ENCODE results near the gene GNLY.

GNLY gene

GRCh38 chr2:85718009-85718391 is 23.8 kb downstream of the GNLY start:
- Mint-ChIP-seq H3K27me3 (no peaks in the 10 kb centered on the region), H3K9me3 (no peaks in the 10 kb centered on the region), H3K36me3 (ENCODE audit: low read depth) (no peaks in the 10 kb centered on the region), H3K4me3 (no peak overlapping the region), H3K4me1 (ENCODE audit: low read depth) (no peaks in the 10 kb centered on the region), H3K27ac (no peak overlapping the region)

- Mint-ChIP-seq H3K4me3 (no peak overlapping the region), H3K27ac (no peak overlapping the region), H3K9me3 (no peaks in the 10 kb centered on the region), H3K36me3 (ENCODE audit: low read depth) (no peaks in the 10 kb centered on the region), H3K4me1 (ENCODE audit: low read depth) (no peaks in the 10 kb centered on the region), H3K27me3 (no peaks in the 10 kb centered on the region)
Observed at GRCh38 chr2:85718885-85719492, 24.8 kb downstream of the GNLY start.

- no peak overlapping the region for H3K27ac Mint-ChIP-seq
- no peaks in the 10 kb centered on the region for H3K4me1 Mint-ChIP-seq (ENCODE audit: low read depth)
- no peaks in the 10 kb centered on the region for H3K36me3 Mint-ChIP-seq (ENCODE audit: low read depth)
- no peak overlapping the region for H3K4me3 Mint-ChIP-seq
- no peaks in the 10 kb centered on the region for H3K27me3 Mint-ChIP-seq
- no peaks in the 10 kb centered on the region for H3K9me3 Mint-ChIP-seq
Observed at GRCh38 chr2:85719609-85720240, 25.6 kb downstream of the GNLY start.

- Mint-ChIP-seq H3K9me3 (no peaks in the 10 kb centered on the region), H3K36me3 (ENCODE audit: low read depth) (no peaks in the 10 kb centered on the region), H3K27ac (no peak overlapping the region), H3K4me3 (no peak overlapping the region), H3K27me3 (no peaks in the 10 kb centered on the region), H3K4me1 (ENCODE audit: low read depth) (no peaks in the 10 kb centered on the region)
Observed at GRCh38 chr2:85720533-85720932, 26.4 kb downstream of the GNLY start.

GRCh38 chr2:85721641-85722040 is 27.5 kb downstream of the GNLY start:
- H3K27me3 Mint-ChIP-seq, result no peaks in the 10 kb centered on the region
- no peak overlapping the region for H3K27ac Mint-ChIP-seq
- no peaks in the 10 kb centered on the region for H3K4me1 Mint-ChIP-seq (ENCODE audit: low read depth)
- no peaks in the 10 kb centered on the region for H3K9me3 Mint-ChIP-seq
- no peaks in the 10 kb centered on the region for H3K36me3 Mint-ChIP-seq (ENCODE audit: low read depth)
- H3K4me3 Mint-ChIP-seq, result no peak overlapping the region

- Mint-ChIP-seq H3K36me3 (ENCODE audit: low read depth) (no peaks in the 10 kb centered on the region), H3K27ac (no peak overlapping the region), H3K27me3 (no peaks in the 10 kb centered on the region), H3K9me3 (no peaks in the 10 kb centered on the region), H3K4me1 (ENCODE audit: low read depth) (no peaks in the 10 kb centered on the region), H3K4me3 (no peak overlapping the region)
Observed at GRCh38 chr2:85722519-85722918, 28.4 kb downstream of the GNLY start.

GRCh38 chr2:85723707-85724360 is 29.7 kb downstream of the GNLY start:
- Mint-ChIP-seq H3K36me3 (ENCODE audit: low read depth) (no peaks in the 10 kb centered on the region), H3K4me3 (no peak overlapping the region), H3K27ac (no peak overlapping the region), H3K9me3 (no peaks in the 10 kb centered on the region), H3K4me1 (ENCODE audit: low read depth) (no peaks in the 10 kb centered on the region), H3K27me3 (no peaks in the 10 kb centered on the region)

- no peaks in the 10 kb centered on the region for H3K27me3 Mint-ChIP-seq
- no peak overlapping the region for H3K4me3 Mint-ChIP-seq
- no peak overlapping the region for H3K27ac Mint-ChIP-seq
- no peaks in the 10 kb centered on the region for H3K9me3 Mint-ChIP-seq
- H3K36me3 Mint-ChIP-seq (ENCODE audit: low read depth), result no peaks in the 10 kb centered on the region
- no peaks in the 10 kb centered on the region for H3K4me1 Mint-ChIP-seq (ENCODE audit: low read depth)
Observed at GRCh38 chr2:85724731-85725181, 30.6 kb downstream of the GNLY start.

GRCh38 chr2:85725451-85725850 is 31.3 kb downstream of the GNLY start:
- H3K36me3 Mint-ChIP-seq (ENCODE audit: low read depth), result no peaks in the 10 kb centered on the region

GRCh38 chr2:85727798-85728197 is 33.6 kb downstream of the GNLY start:
- H3K36me3 Mint-ChIP-seq (ENCODE audit: low read depth), result no peaks in the 10 kb centered on the region
- no peaks in the 10 kb centered on the region for H3K9me3 Mint-ChIP-seq
- H3K4me1 Mint-ChIP-seq (ENCODE audit: low read depth), result no peaks in the 10 kb centered on the region
- no peaks in the 10 kb centered on the region for H3K27me3 Mint-ChIP-seq
- no peak overlapping the region for H3K4me3 Mint-ChIP-seq
- H3K27ac Mint-ChIP-seq, result no peak overlapping the region

More at GRCh38 chr2:85725451-85725850, 31.3 kb downstream of the GNLY start:
- H3K27ac Mint-ChIP-seq, result no peak overlapping the region
- H3K27me3 Mint-ChIP-seq, result no peaks in the 10 kb centered on the region
- no peaks in the 10 kb centered on the region for H3K9me3 Mint-ChIP-seq
- no peak overlapping the region for H3K4me3 Mint-ChIP-seq
- no peaks in the 10 kb centered on the region for H3K4me1 Mint-ChIP-seq (ENCODE audit: low read depth)

GRCh38 chr2:85728342-85728741 is 34.2 kb downstream of the GNLY start:
- H3K9me3 Mint-ChIP-seq, result no peaks in the 10 kb centered on the region

GRCh38 chr2:85728883-85729824 is 35.0 kb downstream of the GNLY start:
- Mint-ChIP-seq H3K27ac (no peak overlapping the region), H3K4me3 (no peak overlapping the region), H3K27me3 (no peaks in the 10 kb centered on the region), H3K9me3 (no peaks in the 10 kb centered on the region), H3K4me1 (ENCODE audit: low read depth) (no peaks in the 10 kb centered on the region), H3K36me3 (ENCODE audit: low read depth) (no peaks in the 10 kb centered on the region)

More at GRCh38 chr2:85728342-85728741, 34.2 kb downstream of the GNLY start:
- Mint-ChIP-seq H3K4me3 (no peak overlapping the region), H3K27me3 (no peaks in the 10 kb centered on the region), H3K36me3 (ENCODE audit: low read depth) (no peaks in the 10 kb centered on the region), H3K4me1 (ENCODE audit: low read depth) (no peaks in the 10 kb centered on the region), H3K27ac (no peak overlapping the region)

- Mint-ChIP-seq H3K27ac (no peak overlapping the region), H3K9me3 (no peaks in the 10 kb centered on the region), H3K36me3 (ENCODE audit: low read depth) (no peaks in the 10 kb centered on the region), H3K4me1 (ENCODE audit: low read depth) (no peaks in the 10 kb centered on the region), H3K27me3 (no peaks in the 10 kb centered on the region), H3K4me3 (no peak overlapping the region)
Observed at GRCh38 chr2:85729825-85730510, 35.8 kb downstream of the GNLY start.

GRCh38 chr2:85730686-85731230 is 36.6 kb downstream of the GNLY start:
- Mint-ChIP-seq H3K4me1 (ENCODE audit: low read depth) (no peaks in the 10 kb centered on the region), H3K27me3 (no peaks in the 10 kb centered on the region), H3K9me3 (no peaks in the 10 kb centered on the region), H3K4me3 (no peak overlapping the region), H3K36me3 (ENCODE audit: low read depth) (no peaks in the 10 kb centered on the region), H3K27ac (no peak overlapping the region)

Data from stimulated activated naive CD8-positive, alpha-beta T cell treated with anti-CD3 and anti-CD28 coated beads, Interleukin-15, Interleukin-2, amounts not matched to agents 100 ng/mL and 50 ng/mL, for 24 hours (primary cell).